DND-41 (cell line): ENCODE data around the gene PPFIA2.

ENCODE experiments used
- ATAC-seq: fragments of 200-7000 bp; cut with Tn5 transposase; 3 replicates; pipeline ENCODE4 v1.9.1; 2021; ENCODE audit warnings: low read depth; ENCODE audit not compliant: insufficient read depth
- DNase-seq: peaks from one replicate; pipeline ENCODE4 v3.0.0-alpha.2; 2020
- H2AFZ ChIP-seq: 2 replicates; pipeline ENCODE4 v1.6.0; 2012; ENCODE audit warnings: low read depth, low read length
- H3K27ac ChIP-seq: 2 replicates; pipeline ENCODE4 v1.5.1; 2012; ENCODE audit warnings: low read length, inconsistent platforms
- H3K27me3 ChIP-seq: fragments of 200-600 bp; sonication (generic); 2 replicates; pipeline ENCODE4 v1.6.0; 2012; ENCODE audit warnings: low read length, mild to moderate bottlenecking, inconsistent platforms; ENCODE audit not compliant: insufficient read depth, poor library complexity
- H3K36me3 ChIP-seq: 2 replicates; pipeline ENCODE4 v1.5.1; 2012; ENCODE audit warnings: low read length, inconsistent platforms; ENCODE audit not compliant: insufficient read depth
- H3K4me1 ChIP-seq: 2 replicates; pipeline ENCODE4 v1.5.1; 2012; ENCODE audit warnings: mild to moderate bottlenecking, low read length; ENCODE audit not compliant: insufficient read depth
- H3K4me2 ChIP-seq: 2 replicates; pipeline ENCODE4 v1.6.0; 2012; ENCODE audit warnings: mild to moderate bottlenecking, moderate library complexity, low read length, inconsistent platforms; ENCODE audit not compliant: insufficient read depth
- H3K4me3 ChIP-seq, 2 experiments: fragments of 200-600 bp in 1 of 2; shearing (Covaris generic) in 1 of 2; 2 replicates each; pipeline ENCODE4 v1.5.1; 2012 to 2016; ENCODE audit warnings: inconsistent platforms in 2 of 2, low read length in 2 of 2, mild to moderate bottlenecking in 2 of 2, low read depth in 1 of 2, moderate library complexity in 1 of 2
- H3K79me2 ChIP-seq: 2 replicates; pipeline ENCODE4 v1.6.0; 2012; ENCODE audit warnings: low read length, inconsistent platforms; ENCODE audit not compliant: insufficient read depth
- H3K9ac ChIP-seq: 2 replicates; pipeline ENCODE4 v1.6.0; 2012; ENCODE audit warnings: low read depth, mild to moderate bottlenecking, inconsistent platforms, low read length, moderate library complexity
- H3K9me3 ChIP-seq: 2 replicates; pipeline ENCODE4 v1.5.1; 2012; ENCODE audit warnings: low read length, moderate library complexity, mild to moderate bottlenecking, inconsistent platforms; ENCODE audit not compliant: insufficient read depth, severe bottlenecking
- H4K20me1 ChIP-seq: 2 replicates; pipeline ENCODE4 v1.6.0; 2012; ENCODE audit warnings: low read length; ENCODE audit not compliant: insufficient read depth
- EZH2 ChIP-seq: IDR thresholded peaks from 3 replicates; pipeline ENCODE4 v1.6.1; 2012; ENCODE audit warnings: borderline replicate concordance, low read depth, mild to moderate bottlenecking, moderate library complexity, low read length, inconsistent platforms; ENCODE audit not compliant: severe bottlenecking
- TF ChIP-seq, protein P1 (sequence below): IDR thresholded peaks from 2 replicates; pipeline ENCODE4 v1.5.1; 2012; ENCODE audit warnings: borderline replicate concordance, low read length, moderate library complexity, mild to moderate bottlenecking; ENCODE audit not compliant: poor library complexity, severe bottlenecking; ENCODE audit errors: extremely low read depth

Gene PPFIA2

DNA sequence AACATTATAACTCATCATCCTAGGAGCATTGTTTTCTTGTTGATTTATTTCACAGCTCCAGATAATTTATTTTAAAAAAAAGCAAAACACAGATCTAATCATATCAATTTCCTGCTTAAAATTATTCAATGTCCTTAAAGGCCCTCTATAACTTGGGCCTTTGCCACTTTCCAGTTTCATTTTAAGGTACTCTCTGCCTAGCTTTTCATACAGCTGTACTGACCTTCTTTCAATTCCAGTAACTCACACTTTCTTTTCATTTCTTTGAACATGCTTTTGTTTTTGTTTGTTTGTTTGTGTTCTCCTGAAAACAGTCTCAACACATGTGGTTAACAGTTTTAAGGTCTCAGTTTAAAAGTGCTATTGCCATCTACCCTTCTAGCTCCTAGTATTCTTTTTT, 399.4 kb downstream of the PPFIA2 start:
- Histone ChIP-seq H2AFZ (no peak overlapping the region), H3K27me3 (no peaks in the 10 kb centered on the region), H4K20me1 (no peaks in the 10 kb centered on the region), H3K4me3 (no peak overlapping the region), H3K4me1 (no peaks in the 10 kb centered on the region), H3K79me2 (no peaks in the 10 kb centered on the region), H3K4me2 (no peak overlapping the region), H3K9me3 (no peaks in the 10 kb centered on the region), H3K9ac (no peak overlapping the region), H3K36me3 (no peaks in the 10 kb centered on the region), H3K27ac (no peak overlapping the region)
- TF ChIP-seq, protein P1, sequence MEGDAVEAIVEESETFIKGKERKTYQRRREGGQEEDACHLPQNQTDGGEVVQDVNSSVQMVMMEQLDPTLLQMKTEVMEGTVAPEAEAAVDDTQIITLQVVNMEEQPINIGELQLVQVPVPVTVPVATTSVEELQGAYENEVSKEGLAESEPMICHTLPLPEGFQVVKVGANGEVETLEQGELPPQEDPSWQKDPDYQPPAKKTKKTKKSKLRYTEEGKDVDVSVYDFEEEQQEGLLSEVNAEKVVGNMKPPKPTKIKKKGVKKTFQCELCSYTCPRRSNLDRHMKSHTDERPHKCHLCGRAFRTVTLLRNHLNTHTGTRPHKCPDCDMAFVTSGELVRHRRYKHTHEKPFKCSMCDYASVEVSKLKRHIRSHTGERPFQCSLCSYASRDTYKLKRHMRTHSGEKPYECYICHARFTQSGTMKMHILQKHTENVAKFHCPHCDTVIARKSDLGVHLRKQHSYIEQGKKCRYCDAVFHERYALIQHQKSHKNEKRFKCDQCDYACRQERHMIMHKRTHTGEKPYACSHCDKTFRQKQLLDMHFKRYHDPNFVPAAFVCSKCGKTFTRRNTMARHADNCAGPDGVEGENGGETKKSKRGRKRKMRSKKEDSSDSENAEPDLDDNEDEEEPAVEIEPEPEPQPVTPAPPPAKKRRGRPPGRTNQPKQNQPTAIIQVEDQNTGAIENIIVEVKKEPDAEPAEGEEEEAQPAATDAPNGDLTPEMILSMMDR, result no peak
- TF ChIP-seq EZH2, result no peak
- ATAC-seq (no peak), DNase-seq (no peak)

DNA sequence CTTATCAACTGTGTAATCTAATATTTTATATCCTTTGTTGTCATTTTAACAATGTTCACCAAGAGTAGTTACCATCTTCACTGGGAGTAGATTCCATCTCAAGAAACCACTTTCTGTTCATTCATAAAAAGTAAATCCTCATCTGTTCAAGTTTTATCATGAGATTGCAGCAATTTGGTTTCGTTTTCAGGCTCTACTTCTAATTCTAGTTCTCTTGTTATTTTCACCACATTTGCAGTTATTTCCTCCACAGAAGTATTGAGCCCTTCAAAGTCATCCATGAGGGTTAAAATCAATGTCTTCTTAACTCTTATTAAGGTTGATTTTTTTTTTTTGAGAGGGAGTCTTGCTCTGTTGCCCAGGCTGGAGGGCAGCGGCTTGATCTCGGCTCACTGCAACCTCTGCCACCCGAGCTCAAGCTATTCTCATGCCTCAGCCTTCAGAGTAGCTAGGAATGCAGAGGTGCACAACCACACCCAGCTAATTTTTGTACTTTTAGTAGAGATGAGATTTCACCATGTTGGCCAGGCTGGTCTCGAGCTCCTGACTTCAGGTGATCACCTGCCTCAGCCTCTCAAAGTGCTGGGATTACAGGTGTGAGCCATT, 404.7 kb downstream of the PPFIA2 start:
- Histone ChIP-seq H3K27me3 (no peaks in the 10 kb centered on the region), H3K79me2 (no peaks in the 10 kb centered on the region), H4K20me1 (no peaks in the 10 kb centered on the region), H3K4me3 (no peak overlapping the region), H3K36me3 (no peaks in the 10 kb centered on the region), H3K27ac (no peak overlapping the region), H2AFZ (no peak overlapping the region), H3K4me1 (no peaks in the 10 kb centered on the region), H3K9ac (no peak overlapping the region), H3K9me3 (no peaks in the 10 kb centered on the region), H3K4me2 (no peak overlapping the region)
- ATAC-seq (no peak), DNase-seq (no peak)
- TF ChIP-seq, protein P1, result no peak
- TF ChIP-seq EZH2, result no peak

DNA sequence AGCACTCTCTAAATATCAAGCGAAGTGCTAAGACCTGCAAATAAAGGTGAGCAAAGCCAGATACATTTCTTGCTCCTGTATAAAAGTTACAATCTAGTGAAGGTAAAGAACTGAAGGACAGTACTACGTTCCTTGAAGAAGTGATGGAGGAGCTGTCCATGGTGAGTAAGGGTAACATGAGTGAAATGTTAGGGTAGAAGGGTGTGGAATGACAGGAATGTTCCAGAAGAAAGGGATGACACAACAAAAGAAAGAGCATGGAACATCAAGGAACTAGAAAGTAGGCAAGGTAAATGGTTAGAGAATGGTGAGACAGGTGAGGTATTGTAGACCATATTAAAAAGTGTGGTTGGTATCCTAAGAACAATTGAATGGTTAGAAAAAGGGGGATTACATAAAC, 408.8 kb downstream of the PPFIA2 start:
- ATAC-seq (no peak), DNase-seq (no peak)
- Histone ChIP-seq H3K4me3 (no peak overlapping the region), H3K27me3 (no peaks in the 10 kb centered on the region), H2AFZ (no peak overlapping the region), H3K79me2 (no peaks in the 10 kb centered on the region), H4K20me1 (no peaks in the 10 kb centered on the region), H3K9ac (no peak overlapping the region), H3K36me3 (no peaks in the 10 kb centered on the region), H3K9me3 (no peaks in the 10 kb centered on the region), H3K4me1 (no peaks in the 10 kb centered on the region), H3K4me2 (no peak overlapping the region), H3K27ac (no peak overlapping the region)
- TF ChIP-seq, protein P1, result no peak
- TF ChIP-seq EZH2, result no peak

DNA sequence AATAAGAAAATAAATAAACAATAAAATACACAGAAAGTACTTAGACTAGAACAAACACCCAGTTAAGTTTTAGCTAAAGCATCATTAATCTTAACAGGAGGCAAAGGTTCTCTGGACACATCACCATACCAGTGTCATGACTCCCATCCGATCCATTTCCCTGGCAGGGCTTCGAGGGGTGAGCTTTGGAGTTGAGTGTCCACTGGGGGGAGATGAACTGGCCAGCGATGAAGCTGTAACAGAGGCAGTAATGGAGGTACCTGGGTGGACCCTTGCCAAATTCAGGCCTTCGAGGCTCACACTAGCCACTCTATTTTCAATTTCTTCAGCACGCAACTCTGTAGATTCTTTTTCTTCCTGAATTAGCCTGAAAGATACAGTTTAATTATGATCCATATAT, 411.7 kb downstream of the PPFIA2 start:
- Histone ChIP-seq H3K9ac (no peak overlapping the region), H3K27me3 (no peaks in the 10 kb centered on the region), H3K36me3 (no peaks in the 10 kb centered on the region), H3K9me3 (no peaks in the 10 kb centered on the region), H3K4me1 (no peaks in the 10 kb centered on the region), H3K27ac (no peak overlapping the region), H4K20me1 (no peaks in the 10 kb centered on the region), H3K4me2 (no peak overlapping the region), H3K4me3 (no peak overlapping the region), H3K79me2 (no peaks in the 10 kb centered on the region), H2AFZ (no peak overlapping the region)
- TF ChIP-seq EZH2, result no peak
- TF ChIP-seq, protein P1, result no peak
- ATAC-seq (no peak), DNase-seq (no peak)
